Activated B cell treated with CpG ODN at 0.5 μM for 24 hours (primary cell): ENCODE data around the gene TAOK3. TPM values are rescaled to one million over a fixed set of nuclear protein-coding genes. Genes with fewer than 3 reads are reported as not detected.

Source experiments
- ATAC-seq: fragments of 200-7000 bp; cut with Tn5 transposase; one replicate; pipeline ENCODE4 v1.10.0; 2021; ENCODE audit warnings: low read depth, mild to moderate bottlenecking, moderate library complexity
- CTCF ChIA-PET: fragments of 350-600 bp; sonication (Branson Sonifier 250); formaldehyde crosslinking; loops from one replicate; lab custom pipeline; 2021; ENCODE audit warnings: antibody characterized with exemption; lab: Charles Lee
- POLR2A ChIA-PET: fragments of 350-600 bp; sonication (Branson Sonifier 250); formaldehyde crosslinking; loops from one replicate; lab custom pipeline; 2021; ENCODE audit warnings: antibody characterized with exemption; lab: Charles Lee
- DNase-seq: peaks from one replicate; pipeline ENCODE4 v3.0.0; 2022
- H3K27ac Mint-ChIP-seq: one replicate; pipeline ENCODE4 v1.8.0; 2020; ENCODE audit warnings: mixed read lengths
- H3K27me3 Mint-ChIP-seq: one replicate; pipeline ENCODE4 v1.8.0; 2021; ENCODE audit warnings: mixed read lengths
- H3K36me3 Mint-ChIP-seq: one replicate; pipeline ENCODE4 v1.8.0; 2021; ENCODE audit warnings: low read depth, mixed read lengths
- H3K4me1 Mint-ChIP-seq: one replicate; pipeline ENCODE4 v1.8.0; 2021; ENCODE audit warnings: mixed read lengths
- H3K4me3 Mint-ChIP-seq: one replicate; pipeline ENCODE4 v1.8.0; 2020; ENCODE audit warnings: mild to moderate bottlenecking, mixed read lengths
- H3K9me3 Mint-ChIP-seq: one replicate; pipeline ENCODE4 v1.8.0; 2020; ENCODE audit warnings: mixed read lengths
- CTCF ChIP-seq: fragments of 200-600 bp; IDR thresholded peaks from one replicate; pipeline ENCODE4 v1.8.0; 2022; ENCODE audit warnings: antibody characterized with exemption, mild to moderate bottlenecking
- intact Hi-C: fragments of 100-400 bp; cut with micrococcal nuclease; formaldehyde crosslinking; loops from one replicate; pipeline ENCODE4 v1.15.1; 2024
- total RNA-seq: library from RNA; stranded (reverse); gene quantifications from 2 replicates; pipeline ENCODE4 v1.2.3, GENCODE V29; 2022

TAOK3 gene
- total RNA-seq, 1 donor from 2014 or later: 86.9 TPM

GRCh38 chr12:118219772-118220171 is 152.9 kb downstream of the TAOK3 start:
- intact Hi-C loops: loop anchor here (5.0 kb wide), 1 partner anchor 38 kb away; no protein-coding TSS in a partner anchor
- DNase-seq (no peak), ATAC-seq (peak; percentile 7)
- Mint-ChIP-seq H3K27ac (peak overlapping the region; percentile 75), H3K4me3 (no peak overlapping the region), H3K4me1 (peaks cover 23% of the 10 kb centered on the region), H3K9me3 (peaks cover 3% of the 10 kb centered on the region), H3K27me3 (no peaks in the 10 kb centered on the region), H3K36me3 (peaks cover 36% of the 10 kb centered on the region)
- TF ChIP-seq CTCF: no peak
- ChIA-PET CTCF (interaction anchor here (1.1 kb wide), 1 partner anchor 158 kb away, joined by 3 read pairs; no protein-coding TSS in a partner anchor), POLR2A (interaction anchor here (1.2 kb wide), 1 partner anchor 155 kb away, joined by 12 read pairs; no protein-coding TSS in a partner anchor)

GRCh38 chr12:118219106-118219505 is 153.6 kb downstream of the TAOK3 start:
- H3K27ac Mint-ChIP-seq: no peak overlapping the region
- H3K36me3 Mint-ChIP-seq: peaks cover 34% of the 10 kb centered on the region
- H3K9me3 Mint-ChIP-seq: peaks cover 3% of the 10 kb centered on the region
- ChIA-PET POLR2A (interaction anchor here (0.6 to 1.2 kb wide), 3 partner anchors 51 to 154 kb away, joined by 3 to 12 read pairs (median 8); no protein-coding TSS in a partner anchor), CTCF (no interaction called here)
- no peak for TF ChIP-seq CTCF
- peaks cover 23% of the 10 kb centered on the region for H3K4me1 Mint-ChIP-seq
- H3K27me3 Mint-ChIP-seq: no peaks in the 10 kb centered on the region
- DNase-seq (no peak), ATAC-seq (no peak)
- intact Hi-C loops: no loop called here
- H3K4me3 Mint-ChIP-seq: no peak overlapping the region

GRCh38 chr12:118213452-118213851 is 159.3 kb downstream of the TAOK3 start:
- CTCF ChIA-PET: no interaction called here
- no peak overlapping the region for H3K27ac Mint-ChIP-seq
- intact Hi-C loops: no loop called here
- no peak for ATAC-seq
- no peaks in the 10 kb centered on the region for H3K9me3 Mint-ChIP-seq
- H3K4me3 Mint-ChIP-seq: no peak overlapping the region
- TF ChIP-seq CTCF: no peak
- H3K27me3 Mint-ChIP-seq: no peaks in the 10 kb centered on the region
- H3K4me1 Mint-ChIP-seq: peaks cover 2% of the 10 kb centered on the region
- peaks cover 62% of the 10 kb centered on the region for H3K36me3 Mint-ChIP-seq
- no peak for DNase-seq
- POLR2A ChIA-PET: no interaction called here

- CTCF ChIA-PET: no interaction called here
- H3K4me1 Mint-ChIP-seq: peaks cover 2% of the 10 kb centered on the region
- no peak overlapping the region for H3K4me3 Mint-ChIP-seq
- no peak for TF ChIP-seq CTCF
- ATAC-seq (no peak), DNase-seq (no peak)
- no peaks in the 10 kb centered on the region for H3K27me3 Mint-ChIP-seq
- H3K36me3 Mint-ChIP-seq: peaks cover 65% of the 10 kb centered on the region
- no peak overlapping the region for H3K27ac Mint-ChIP-seq
- intact Hi-C loops: no loop called here
- POLR2A ChIA-PET: no interaction called here
- H3K9me3 Mint-ChIP-seq: no peaks in the 10 kb centered on the region
Observed at GRCh38 chr12:118212606-118213005, 160.1 kb downstream of the TAOK3 start.

GRCh38 chr12:118206107-118206412 is 166.6 kb downstream of the TAOK3 start:
- ATAC-seq (no peak), DNase-seq (no peak)
- POLR2A ChIA-PET: interaction anchor here (0.9 to 1.5 kb wide), 2 partner anchors 167 to 170 kb away, joined by 3 to 6 read pairs; partner anchors contain the start of genes SUDS3 and TAOK3
- Mint-ChIP-seq H3K36me3 (peaks cover 48% of the 10 kb centered on the region), H3K4me1 (peaks cover 3% of the 10 kb centered on the region), H3K9me3 (no peaks in the 10 kb centered on the region), H3K4me3 (no peak overlapping the region), H3K27ac (no peak overlapping the region), H3K27me3 (no peaks in the 10 kb centered on the region)
- no peak for TF ChIP-seq CTCF
- CTCF ChIA-PET: no interaction called here
- intact Hi-C loops: no loop called here
